Loucy (cell line): ENCODE data around the gene GOLIM4.

Experiments used
- EZH2phosphoT487 ChIP-seq: fragments of 200-600 bp; IDR thresholded peaks from 2 replicates; pipeline ENCODE4 v1.6.1; 2018; ENCODE audit warnings: antibody characterized with exemption, mild to moderate bottlenecking, moderate library complexity, borderline replicate concordance
- TF ChIP-seq, protein P1 (sequence below): fragments of 200-600 bp; sonication (generic); conservative IDR thresholded peaks from 2 replicates; pipeline ENCODE4 v1.5.1; 2014; ENCODE audit warnings: mild to moderate bottlenecking, antibody characterized with exemption, low read length

- TF ChIP-seq, protein P1, sequence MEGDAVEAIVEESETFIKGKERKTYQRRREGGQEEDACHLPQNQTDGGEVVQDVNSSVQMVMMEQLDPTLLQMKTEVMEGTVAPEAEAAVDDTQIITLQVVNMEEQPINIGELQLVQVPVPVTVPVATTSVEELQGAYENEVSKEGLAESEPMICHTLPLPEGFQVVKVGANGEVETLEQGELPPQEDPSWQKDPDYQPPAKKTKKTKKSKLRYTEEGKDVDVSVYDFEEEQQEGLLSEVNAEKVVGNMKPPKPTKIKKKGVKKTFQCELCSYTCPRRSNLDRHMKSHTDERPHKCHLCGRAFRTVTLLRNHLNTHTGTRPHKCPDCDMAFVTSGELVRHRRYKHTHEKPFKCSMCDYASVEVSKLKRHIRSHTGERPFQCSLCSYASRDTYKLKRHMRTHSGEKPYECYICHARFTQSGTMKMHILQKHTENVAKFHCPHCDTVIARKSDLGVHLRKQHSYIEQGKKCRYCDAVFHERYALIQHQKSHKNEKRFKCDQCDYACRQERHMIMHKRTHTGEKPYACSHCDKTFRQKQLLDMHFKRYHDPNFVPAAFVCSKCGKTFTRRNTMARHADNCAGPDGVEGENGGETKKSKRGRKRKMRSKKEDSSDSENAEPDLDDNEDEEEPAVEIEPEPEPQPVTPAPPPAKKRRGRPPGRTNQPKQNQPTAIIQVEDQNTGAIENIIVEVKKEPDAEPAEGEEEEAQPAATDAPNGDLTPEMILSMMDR, result no peak
- no peak for TF ChIP-seq EZH2phosphoT487
Observed at GRCh38 chr3:167967257-167968036, 128.3 kb downstream of the GOLIM4 start.
